Omental fat pad (tissue), 4 donors: ENCODE measurements around the gene SYNE2. TPM values are rescaled to one million over a fixed set of nuclear protein-coding genes. Genes with fewer than 3 reads are reported as not detected.
"Not testable (repeated sequence)": the region's sequence is repeated elsewhere in the genome, so short reads cannot be mapped to it uniquely, and the experiment has no call there.

Experiments used
- ATAC-seq: fragments of 150-250 bp; one replicate; pipeline ENCODE4 v1.9.1; 2016; ENCODE audit warnings: mild to moderate bottlenecking, moderate library complexity; ENCODE audit not compliant: low FRiP score
- DNase-seq: peaks from one replicate; pipeline ENCODE4 v3.0.0-alpha.2; 2019; ENCODE audit warnings: low spot score
- total RNA-seq, 4 donors: library from RNA; depleted of rRNA; stranded (reverse); fragments of >200 nt; gene quantifications; one replicate each; pipeline ENCODE4 v1.1.0, GENCODE V29; 2016
- TF ChIP-seq, protein P1 (sequence below), 3 donors: fragments of 450-650 bp; IDR thresholded peaks; one replicate each; pipeline ENCODE4 v1.5.1; 2016 to 2017; ENCODE audit warnings: antibody characterized with exemption in 3 of 3, mild to moderate bottlenecking in 3 of 3, moderate library complexity in 2 of 3

The SYNE2 gene
- total RNA-seq, 4 donors from 2014 or later: 162 to 274 (median 207) TPM

- TF ChIP-seq, protein P1, sequence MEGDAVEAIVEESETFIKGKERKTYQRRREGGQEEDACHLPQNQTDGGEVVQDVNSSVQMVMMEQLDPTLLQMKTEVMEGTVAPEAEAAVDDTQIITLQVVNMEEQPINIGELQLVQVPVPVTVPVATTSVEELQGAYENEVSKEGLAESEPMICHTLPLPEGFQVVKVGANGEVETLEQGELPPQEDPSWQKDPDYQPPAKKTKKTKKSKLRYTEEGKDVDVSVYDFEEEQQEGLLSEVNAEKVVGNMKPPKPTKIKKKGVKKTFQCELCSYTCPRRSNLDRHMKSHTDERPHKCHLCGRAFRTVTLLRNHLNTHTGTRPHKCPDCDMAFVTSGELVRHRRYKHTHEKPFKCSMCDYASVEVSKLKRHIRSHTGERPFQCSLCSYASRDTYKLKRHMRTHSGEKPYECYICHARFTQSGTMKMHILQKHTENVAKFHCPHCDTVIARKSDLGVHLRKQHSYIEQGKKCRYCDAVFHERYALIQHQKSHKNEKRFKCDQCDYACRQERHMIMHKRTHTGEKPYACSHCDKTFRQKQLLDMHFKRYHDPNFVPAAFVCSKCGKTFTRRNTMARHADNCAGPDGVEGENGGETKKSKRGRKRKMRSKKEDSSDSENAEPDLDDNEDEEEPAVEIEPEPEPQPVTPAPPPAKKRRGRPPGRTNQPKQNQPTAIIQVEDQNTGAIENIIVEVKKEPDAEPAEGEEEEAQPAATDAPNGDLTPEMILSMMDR (IDR thresholded peaks at IDR 0.05): no peak
- ATAC-seq: no peak
These were observed 7.3 kb downstream of the SYNE2 start for GRCh38 chr14:63860146-63860545.

GRCh38 chr14:63862163-63862562 lies 9.4 kb downstream of the SYNE2 start:
- ATAC-seq (no peak), DNase-seq (no peak)
- TF ChIP-seq, protein P1 (IDR thresholded peaks at IDR 0.05): no peak

More at GRCh38 chr14:63860146-63860545, 7.3 kb downstream of the SYNE2 start:
- no peak for DNase-seq

- TF ChIP-seq, protein P1 (IDR thresholded peaks at IDR 0.05): no peak
- DNase-seq: no peak
- ATAC-seq: no peak
These were observed 10.2 kb downstream of the SYNE2 start for GRCh38 chr14:63863004-63863403.

DNA sequence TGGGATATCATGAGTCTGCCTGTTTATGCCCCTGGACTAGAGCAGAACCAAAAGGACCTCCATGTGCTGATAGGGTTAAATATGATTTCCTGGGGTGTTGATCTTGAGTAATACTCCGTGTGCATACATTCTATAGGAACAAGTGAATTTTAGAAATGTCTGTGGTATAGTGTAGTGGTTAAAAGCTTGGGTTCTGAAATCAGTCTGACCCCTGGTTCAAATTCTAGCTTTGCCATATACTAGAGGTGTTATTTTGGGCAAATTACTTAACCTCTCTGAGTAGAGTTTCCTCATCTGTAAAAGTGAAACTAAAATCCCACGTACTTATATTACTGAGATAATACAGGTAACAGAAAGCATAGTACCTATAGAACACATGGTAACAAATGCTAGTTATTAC lies 12.0 kb downstream of the SYNE2 start:
- DNase-seq: not testable (repeated sequence)
- peak; percentile 15 for ATAC-seq

DNA sequence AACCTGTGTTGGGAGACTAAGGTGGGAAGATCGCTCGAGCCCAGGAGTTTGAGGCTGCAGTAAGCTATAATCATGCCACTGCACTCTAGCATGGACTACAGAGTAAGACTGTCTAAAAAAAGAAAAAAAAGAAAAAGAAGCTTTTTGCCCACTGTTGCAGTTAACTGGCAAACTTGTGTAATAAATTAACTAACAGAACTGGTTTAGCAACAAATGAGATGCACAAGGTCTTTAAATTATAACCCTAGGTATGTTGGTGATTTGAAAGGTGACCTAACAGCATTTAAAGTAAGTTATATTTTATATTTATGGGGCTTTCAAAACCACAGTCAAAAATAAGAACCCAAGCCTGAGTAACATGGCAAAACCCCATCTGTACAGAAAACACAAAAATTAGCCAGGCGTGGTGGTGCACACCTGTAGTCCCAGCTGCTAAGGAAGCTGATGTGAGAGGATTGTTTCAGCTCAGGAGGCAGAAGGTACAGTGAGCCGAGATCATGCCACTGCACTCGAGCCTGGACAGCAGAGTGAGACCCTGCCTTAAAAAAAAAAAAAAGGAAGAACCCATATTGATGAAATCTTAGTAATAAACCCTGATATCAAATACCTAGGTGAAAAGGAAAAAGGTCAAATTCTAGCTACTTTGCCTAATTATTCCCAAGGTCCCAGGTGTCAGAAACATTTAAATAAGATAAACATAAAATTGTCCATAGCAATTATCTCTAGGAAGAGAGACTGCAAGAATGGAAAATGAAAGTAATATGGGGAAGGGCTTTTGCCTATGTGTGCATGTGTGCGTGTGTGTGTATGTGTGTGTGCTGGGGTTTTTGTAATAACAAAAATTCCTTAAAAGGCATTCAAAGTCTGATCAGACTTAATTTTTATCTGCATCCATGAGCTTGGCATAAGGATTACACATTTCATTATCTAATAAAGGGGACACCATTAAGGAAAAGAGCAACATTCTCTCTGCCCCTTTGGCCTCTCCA lies 15.4 kb downstream of the SYNE2 start:
- DNase-seq: no peak
- no peak for ATAC-seq
- TF ChIP-seq, protein P1 (IDR thresholded peaks at IDR 0.05): no peak

DNA sequence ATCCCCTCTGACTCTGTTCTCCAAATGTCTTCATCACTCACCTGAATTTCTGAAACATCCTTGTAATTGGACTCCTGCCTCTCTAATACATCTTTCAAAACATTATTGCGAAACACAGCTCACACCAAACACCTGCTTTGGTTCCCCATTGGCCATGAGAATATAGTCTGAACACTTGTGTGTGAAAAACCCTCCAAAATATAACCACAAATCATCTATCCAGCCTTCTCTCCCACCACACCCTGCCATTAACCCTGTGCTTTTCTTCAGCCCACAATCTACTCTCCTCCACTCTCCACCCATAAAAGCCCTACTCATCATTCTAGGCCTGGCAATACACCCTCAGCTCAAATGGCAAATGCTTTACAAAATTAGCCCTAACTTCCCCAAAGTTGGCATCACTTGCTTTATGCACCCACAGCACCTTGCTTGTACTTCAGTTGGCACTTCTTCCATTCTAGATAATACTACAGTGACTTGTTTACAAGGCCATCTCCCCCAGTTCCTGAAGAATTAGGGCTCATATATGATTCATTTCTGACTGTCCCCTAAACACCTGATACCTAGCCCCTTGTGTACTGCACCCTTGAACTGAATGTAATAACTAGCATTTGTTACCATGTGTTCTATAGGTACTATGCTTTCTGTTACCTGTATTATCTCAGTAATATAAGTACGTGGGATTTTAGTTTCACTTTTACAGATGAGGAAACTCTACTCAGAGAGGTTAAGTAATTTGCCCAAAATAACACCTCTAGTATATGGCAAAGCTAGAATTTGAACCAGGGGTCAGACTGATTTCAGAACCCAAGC lies 17.3 kb downstream of the SYNE2 start:
- peak; percentile 42 for ATAC-seq
- DNase-seq: not testable (repeated sequence)

GRCh38 chr14:63870753-63871037 lies 17.9 kb downstream of the SYNE2 start:
- ATAC-seq, DNase-seq: not testable (repeated sequence)

DNA sequence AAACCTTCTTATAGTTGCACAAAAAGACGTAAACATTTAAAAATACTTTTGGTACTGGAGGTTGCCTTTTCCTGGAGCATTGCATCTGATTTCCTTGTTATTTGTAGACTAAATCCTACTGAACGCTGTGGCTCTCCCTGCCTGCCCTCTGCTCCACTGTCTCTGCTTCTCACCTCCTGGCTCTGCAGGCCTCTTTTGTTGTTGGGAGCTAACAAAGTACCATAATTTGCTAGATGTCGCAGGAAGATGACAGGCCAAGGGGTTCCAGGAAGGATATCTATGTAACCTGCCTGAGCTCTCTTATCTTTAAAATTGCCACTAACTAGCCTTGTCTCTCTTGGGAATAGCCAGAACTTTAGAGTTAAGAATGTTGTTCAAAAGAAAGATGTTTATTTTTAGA lies 21.4 kb downstream of the SYNE2 start:
- DNase-seq (no peak), ATAC-seq (no peak)
- TF ChIP-seq, protein P1 (IDR thresholded peaks at IDR 0.05): no peak
